GM21515 (cell line): ENCODE data around the gene BRWD1.

Experiments
- ATAC-seq: cut with Tn5 transposase; IDR thresholded peaks from one replicate; pipeline ENCODE4 v1.9.1; 2021; ENCODE audit not compliant: unreplicated experiment

BRWD1 gene

DNA sequence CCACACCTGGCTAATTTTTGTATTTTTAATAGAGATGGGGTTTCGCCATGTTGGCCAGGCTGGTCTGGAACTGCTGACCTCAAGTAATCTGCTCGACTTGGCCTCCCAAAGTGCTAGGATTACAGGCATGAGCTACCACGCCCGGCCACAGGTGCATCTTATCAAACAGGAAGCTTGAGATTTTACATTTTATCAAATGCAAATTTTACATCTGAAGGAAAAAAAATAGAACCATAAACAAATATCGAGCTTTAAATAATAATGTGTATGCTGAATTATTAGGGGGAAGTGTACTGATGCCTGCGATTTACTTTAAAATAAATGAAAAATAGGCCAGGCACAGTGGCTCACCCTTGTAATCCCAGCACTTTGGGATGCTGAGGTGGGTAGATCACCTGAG is 16.6 kb upstream of the BRWD1 start:
- ATAC-seq = no peak

DNA sequence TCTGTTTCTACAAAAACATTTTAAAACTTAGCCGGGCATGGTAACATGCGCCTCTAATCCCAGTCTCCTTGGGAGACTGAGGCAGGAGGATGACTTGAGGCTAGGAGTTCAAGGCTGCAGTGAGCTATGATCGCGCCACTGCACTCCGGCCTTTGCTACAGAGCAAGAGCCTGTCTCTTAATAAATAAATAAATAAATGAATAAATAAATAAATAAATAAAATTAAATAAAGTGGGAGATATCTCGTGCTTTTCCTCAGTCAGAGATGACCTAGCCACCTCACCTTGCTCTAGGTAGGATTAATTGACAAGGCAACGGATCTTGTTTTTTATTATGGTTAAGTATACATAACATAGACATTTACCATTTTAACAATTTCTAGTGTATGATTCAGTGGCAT is 14.3 kb upstream of the BRWD1 start:
- ATAC-seq = no peak

DNA sequence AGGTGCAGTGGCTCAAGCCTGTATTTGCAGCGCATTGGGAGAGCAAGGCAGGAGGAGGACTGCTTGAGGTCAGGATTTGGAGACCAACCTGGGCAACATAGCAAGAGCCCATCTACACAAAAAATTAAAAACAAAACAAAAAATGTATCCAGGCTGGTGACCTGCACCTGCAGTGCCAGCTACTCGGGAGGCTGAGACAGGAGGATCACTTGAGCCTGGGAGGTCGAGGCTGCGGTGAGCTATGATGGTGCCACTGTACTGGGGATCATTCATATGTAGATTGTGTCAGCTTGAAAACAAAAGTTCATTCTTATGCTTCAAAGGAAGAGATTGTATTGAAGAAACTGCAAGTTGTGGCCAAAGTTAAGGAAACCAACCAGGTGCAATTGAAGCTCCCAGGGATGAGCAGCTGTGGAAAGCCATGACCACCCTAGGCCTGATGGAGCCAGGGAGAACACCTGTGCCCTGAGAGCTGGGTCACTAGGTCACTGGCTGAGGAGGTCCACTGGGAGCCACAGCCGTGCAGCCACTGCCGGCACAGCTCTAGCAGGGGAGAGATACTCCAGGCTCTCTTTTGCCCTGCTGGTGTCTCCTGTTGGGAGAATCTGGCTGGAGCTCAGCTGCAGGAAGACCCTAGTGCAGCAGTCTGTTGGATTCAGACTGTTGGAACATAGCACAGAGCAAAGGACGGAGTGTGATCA is 13.3 kb upstream of the BRWD1 start:
- no peak for ATAC-seq

DNA sequence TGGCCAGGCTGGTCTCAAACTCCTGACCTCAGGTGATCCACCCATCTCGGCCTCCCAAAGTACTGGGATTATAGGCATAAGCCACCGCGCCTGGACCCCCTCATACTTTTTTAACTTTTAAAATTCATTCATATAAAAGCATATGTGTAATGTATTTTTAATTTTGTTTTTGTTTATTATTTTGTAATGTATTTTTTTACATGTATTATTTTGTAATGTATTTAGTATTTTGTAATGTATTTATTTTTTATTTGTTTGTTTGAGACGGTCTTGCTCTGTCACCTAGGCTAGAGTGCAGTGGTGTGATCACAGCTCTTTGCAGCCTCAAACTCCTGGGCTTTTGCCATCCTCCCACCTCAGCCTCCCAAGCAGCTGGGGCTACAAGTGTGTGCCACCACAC is 12.0 kb upstream of the BRWD1 start:
- ATAC-seq = no peak

GRCh38 chr21:39321424-39321823 is 8.0 kb upstream of the BRWD1 start:
- no peak for ATAC-seq

DNA sequence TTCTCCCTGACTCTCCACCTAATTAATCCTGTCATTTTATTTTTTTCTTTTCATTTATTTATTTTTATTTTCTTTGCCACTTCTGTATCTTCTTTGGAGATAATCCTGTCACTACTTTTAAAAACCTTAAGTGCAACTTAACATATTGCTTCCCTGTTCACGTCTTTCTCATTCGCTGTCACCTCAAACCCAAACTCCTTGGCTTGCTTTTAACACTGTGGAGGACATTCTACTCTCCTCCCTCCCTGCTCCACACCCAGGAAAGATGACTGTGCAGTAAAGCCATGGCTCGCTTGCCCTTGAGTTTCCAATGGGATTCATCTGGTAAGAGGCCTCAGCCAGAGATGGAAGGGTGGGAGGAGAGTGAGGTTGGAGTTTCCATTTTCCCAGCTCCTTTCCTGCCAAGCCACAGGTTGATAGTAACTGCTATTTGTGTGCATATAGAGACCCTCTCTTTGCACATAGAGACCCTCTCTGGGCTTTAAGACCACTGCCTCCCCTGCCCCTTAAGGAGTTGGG is 6.4 kb upstream of the BRWD1 start:
- no peak for ATAC-seq

GRCh38 chr21:39319251-39319756 is 5.9 kb upstream of the BRWD1 start:
- no peak for ATAC-seq

DNA sequence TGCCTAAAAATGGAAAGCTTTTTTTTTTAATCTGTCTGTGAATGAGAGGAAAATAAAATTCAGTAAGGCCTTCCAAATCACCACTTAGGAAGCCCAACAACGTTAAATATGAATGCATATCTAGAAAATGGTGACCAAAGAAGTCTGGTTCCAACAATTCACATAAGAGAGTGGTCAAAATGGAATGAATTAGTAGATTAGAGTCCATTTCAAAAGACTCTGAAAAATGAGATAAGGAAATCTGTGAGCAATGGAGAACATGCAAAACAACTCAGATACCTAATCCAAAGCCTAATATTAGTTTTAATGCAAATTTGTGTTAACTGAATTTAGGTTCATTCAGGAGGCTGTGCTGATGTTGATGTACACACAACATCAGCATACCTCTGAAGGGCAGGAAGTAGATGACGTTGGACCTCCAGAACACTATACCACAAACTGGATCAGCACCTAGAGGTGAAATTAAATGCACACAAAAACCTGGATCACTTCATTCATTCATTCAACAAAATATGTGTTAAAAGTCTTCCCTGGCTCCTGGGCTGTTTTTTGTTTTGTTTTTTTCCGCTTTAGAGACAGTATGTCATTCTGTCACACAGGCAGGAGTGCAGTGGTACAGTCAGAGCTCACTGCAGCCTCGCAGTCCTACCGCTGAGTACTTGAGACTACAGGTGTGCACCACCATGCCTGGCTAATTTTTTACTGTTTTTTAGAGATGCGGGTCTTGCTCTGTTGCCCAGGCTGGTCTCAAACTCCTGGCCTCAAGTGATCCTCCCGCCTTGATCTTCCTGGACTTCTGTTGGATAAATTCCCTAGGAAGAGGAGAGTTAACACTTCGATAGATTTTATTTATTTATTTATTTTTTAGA is 4.9 kb upstream of the BRWD1 start:
- no peak for ATAC-seq

DNA sequence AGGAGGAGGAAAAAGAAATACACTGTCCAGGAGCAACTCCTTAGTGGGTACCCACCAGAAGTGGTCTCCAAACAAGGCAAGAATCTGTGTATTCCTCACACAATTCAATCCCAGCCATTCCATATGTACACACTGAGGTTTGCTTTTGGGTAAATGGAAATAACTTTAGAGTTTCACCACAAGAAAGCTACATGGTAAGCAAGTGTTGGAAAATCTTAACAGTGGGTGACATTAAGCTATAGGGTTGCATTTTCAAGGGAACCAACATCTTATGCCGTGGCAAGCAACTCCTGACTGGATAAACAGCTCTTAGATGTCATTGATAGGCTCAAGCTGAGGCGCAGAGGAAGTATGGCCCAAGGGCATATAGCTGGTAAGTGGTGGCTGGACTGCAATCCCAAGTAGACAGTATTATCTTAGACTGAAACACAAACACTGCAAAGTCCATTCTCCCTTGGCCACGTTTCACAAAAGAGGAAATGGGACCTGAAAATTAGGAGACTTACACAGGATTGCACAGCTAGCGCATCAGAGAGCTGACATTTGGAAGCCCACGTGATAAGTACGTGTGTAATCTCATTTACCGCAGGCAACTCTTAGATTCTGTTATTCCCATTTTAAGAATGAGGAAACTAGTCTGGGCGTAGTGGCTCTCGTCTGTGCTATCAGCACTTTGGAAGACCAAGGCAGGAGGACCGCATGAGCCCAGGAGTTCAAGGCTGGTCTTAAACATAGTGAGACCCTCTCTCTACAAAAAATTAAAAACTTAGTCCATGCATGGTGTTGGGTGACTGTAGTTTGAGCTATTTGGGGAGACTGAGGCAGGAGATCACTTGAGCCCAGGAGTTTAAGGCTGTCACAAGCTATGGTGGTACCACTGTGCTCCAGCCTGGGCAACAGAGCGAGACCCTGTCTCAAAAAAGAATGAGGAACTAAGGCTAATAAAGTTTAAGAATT is 4.0 kb upstream of the BRWD1 start:
- no peak for ATAC-seq

DNA sequence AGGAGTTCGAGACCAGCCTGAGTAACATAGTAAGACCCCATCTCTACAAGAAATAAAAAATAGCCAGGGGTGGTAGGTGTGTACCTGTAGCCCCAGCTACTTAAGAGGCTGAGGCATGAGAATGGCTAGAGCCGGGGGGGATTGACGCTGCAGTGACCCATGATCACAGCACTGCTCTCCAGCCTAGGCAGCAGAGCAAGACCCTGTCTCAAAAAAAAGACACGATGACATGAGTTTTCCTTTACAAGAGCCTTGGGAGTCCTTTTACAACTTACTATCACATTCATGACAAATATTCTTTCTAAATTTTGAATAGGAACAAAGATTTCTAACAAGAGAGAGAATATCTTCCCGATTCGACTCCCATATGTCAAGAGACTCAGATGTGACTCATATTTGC is 3.3 kb upstream of the BRWD1 start:
- ATAC-seq = no peak

GRCh38 chr21:39315603-39316445 is 2.4 kb upstream of the BRWD1 start:
- ATAC-seq = no peak

DNA sequence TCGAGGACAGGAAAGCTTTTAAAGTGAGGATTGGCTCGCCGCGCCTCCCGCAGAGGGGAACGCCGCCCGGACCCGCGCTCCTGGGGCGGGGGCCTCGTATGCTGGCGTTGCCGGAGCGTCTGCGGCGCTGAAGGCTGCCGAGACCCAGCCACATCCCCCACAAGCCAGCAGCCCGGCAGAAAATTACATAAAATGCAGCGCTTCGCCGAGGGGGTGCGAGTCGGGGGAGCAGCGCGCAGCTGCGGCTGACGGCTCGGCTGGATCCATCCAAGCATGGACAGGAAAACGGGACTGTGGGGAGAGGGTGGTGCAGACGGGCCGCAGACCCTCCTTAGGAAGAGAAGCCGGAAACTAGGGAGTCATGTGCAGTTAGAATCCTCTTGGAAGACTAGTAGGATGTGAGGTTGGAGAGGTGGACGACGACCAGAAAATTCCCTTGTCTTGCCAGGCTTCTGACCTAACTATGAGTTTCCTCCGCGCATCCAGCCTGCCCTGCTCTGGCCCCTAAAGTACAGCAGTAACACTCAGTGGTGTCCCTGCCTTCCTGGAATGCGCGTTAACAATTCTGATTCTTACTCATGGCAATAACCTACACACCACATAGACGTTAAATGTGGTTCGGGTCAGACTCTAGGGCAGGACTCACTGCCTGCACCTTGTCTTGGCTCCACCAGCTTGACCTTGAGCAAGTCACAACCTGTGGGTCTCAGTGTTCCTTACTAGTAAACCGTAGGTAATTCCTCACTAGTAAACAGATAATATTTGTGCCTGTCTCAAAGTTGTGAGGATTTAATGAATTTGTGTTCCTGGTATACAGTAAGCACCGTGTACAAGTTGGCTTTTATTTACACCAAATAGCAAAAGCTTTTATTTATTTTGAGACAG is 953 bp upstream of the BRWD1 start:
- peak; percentile 7 for ATAC-seq

DNA sequence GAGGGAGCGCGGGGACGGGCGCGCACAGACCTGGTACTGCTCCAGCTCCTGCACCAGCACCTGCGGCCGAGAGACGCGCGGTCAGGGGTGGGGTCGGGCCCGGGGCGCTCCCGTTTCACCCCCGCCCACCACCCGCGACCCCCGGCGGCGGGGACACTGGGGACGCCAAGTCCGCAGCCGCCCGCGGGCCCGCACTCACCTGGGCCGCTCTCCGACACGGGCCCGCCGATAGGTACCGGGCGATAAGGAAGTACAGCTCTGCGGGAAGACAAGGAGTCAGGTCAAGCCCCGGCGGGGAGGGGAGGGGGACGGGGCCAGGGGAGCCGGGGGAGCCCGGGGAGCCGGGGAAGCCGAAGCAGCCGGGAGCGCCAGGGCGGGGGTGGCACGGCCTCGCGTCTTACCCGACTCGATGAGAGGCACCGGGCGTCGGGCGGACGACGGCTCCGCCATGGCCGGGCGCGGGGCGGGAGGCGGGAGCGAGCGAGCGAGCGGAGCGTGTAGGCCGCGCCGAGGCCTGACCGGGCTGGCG is 326 bp downstream of the BRWD1 start:
- peak; percentile 1 for ATAC-seq

GRCh38 chr21:39312112-39313041 is 1.1 kb downstream of the BRWD1 start:
- peak; percentile 75 for ATAC-seq

- ATAC-seq = no peak
Measured at GRCh38 chr21:39311164-39311563, 2.3 kb downstream of the BRWD1 start.

DNA sequence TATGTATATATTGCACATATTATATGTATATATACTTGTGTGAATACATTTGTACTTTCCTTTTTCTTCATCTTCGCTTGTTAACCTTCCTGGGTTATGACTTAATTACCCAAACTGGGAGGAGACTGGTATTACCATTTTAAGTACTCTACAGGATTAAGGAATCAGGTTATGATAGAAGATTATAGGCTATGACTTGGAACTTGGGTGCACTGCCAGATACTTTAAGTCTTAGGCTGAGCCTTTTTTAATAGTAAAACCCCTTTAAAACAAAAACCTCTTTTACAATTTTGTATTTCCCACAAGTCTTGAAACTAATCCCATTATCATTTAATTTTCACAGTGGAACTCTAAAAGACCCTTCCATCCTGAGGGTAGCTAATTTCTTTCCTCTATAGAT is 6.0 kb downstream of the BRWD1 start:
- ATAC-seq = no peak

GRCh38 chr21:39300587-39300986 is 12.8 kb downstream of the BRWD1 start:
- ATAC-seq = no peak

GRCh38 chr21:39296891-39297290 is 16.5 kb downstream of the BRWD1 start:
- no peak for ATAC-seq
